A549 (cell line): ENCODE measurements around the gene SGO1. TPM values are rescaled to one million over a fixed set of nuclear protein-coding genes. Genes with fewer than 3 reads are reported as not detected.

Source experiments
- ATAC-seq, 2 experiments: fragments of 200-7000 bp in 1 of 2; fragments of >200 bp in 1 of 2; cut with Nextera tagmentation in 1 of 2; cut with Tn5 transposase in 1 of 2; 3 replicates each; pipeline versions ENCODE4 v1.8.0 to v1.9.1; 2018 to 2020; ENCODE audit warnings: mild to moderate bottlenecking in 1 of 2, moderate library complexity in 1 of 2
- CTCF ChIA-PET: fragments of 300-600 bp; sonication (Branson Sonifier 250); formaldehyde crosslinking; extraction: SDS; loops from one replicate; lab custom pipeline; 2021; ENCODE audit warnings: antibody characterized with exemption, inconsistent platforms; lab: Yijun Ruan, JAX
- POLR2A ChIA-PET: fragments of 350-600 bp; formaldehyde crosslinking; extraction: SDS; loops from one replicate; lab custom pipeline; 2021; ENCODE audit warnings: antibody characterized with exemption, inconsistent platforms; lab: Yijun Ruan, JAX
- DNase-seq, 2 experiments: peaks; one replicate each; pipeline versions ENCODE4 v3.0.0 to v3.0.0-alpha.2; 2011 to 2016; ENCODE audit warnings: low read depth in 1 of 2, low spot score in 1 of 2
- FAIRE-seq: peaks from 2 replicates; lab custom pipeline; 2011; peaks lifted over from hg19 to GRCh38; lab: Jason Lieb, UNC
- H3K27ac ChIP-seq, 2 experiments: fragments of >200 bp; sonication (Bioruptor Twin); formaldehyde crosslinking; 3 replicates each; pipeline ENCODE4 v1.5.1; 2016 to 2017
- H3K4me1 ChIP-seq: fragments of >200 bp; sonication (Bioruptor Twin); formaldehyde crosslinking; 3 replicates; pipeline ENCODE4 v1.6.1; 2016
- H3K4me2 ChIP-seq: fragments of >200 bp; sonication (Bioruptor Twin); formaldehyde crosslinking; 3 replicates; pipeline ENCODE4 v1.6.1; 2016
- H3K4me3 ChIP-seq: fragments of >200 bp; sonication (Bioruptor Twin); formaldehyde crosslinking; 3 replicates; pipeline ENCODE4 v1.5.1; 2016
- H3K9me3 ChIP-seq: fragments of >200 bp; sonication (Bioruptor Twin); formaldehyde crosslinking; 3 replicates; pipeline ENCODE4 v1.6.1; 2016
- BHLHE40 ChIP-seq: IDR thresholded peaks from 2 replicates; pipeline ENCODE4 v1.6.1; 2012; ENCODE audit warnings: low read depth, low read length, inconsistent platforms
- E2F6 ChIP-seq: IDR thresholded peaks from 2 replicates; pipeline ENCODE4 v1.6.1; 2012; ENCODE audit warnings: low read depth, borderline replicate concordance
- EHMT2 ChIP-seq: fragments of 200-600 bp; sonication (generic); IDR thresholded peaks from 2 replicates; pipeline ENCODE4 v1.6.1; 2016; ENCODE audit warnings: antibody characterized with exemption, low read depth, mild to moderate bottlenecking, moderate library complexity
- ESRRA ChIP-seq: fragments of 150-350 bp; IDR thresholded peaks from 2 replicates; pipeline ENCODE4 v1.6.1; 2014; ENCODE audit warnings: mild to moderate bottlenecking, low read length, borderline replicate concordance
- FOSL2 ChIP-seq, 2 experiments: fragments of 450-650 bp in 1 of 2; fragments of >200 bp in 1 of 2; sonication (Bioruptor Twin) in 1 of 2; formaldehyde crosslinking; IDR thresholded peaks; 2 replicates each; pipeline versions ENCODE4 v1.5.0 to v1.6.1; 2016 to 2020; ENCODE audit warnings: mild to moderate bottlenecking in 1 of 2, moderate library complexity in 1 of 2
- FOXS1 ChIP-seq: fragments of 250-450 bp; sonication (Bioruptor Pico); IDR thresholded peaks from 2 replicates; pipeline ENCODE4 v1.5.0; 2020; ENCODE audit warnings: mild to moderate bottlenecking, moderate library complexity
- GATA3 ChIP-seq: IDR thresholded peaks from 2 replicates; pipeline ENCODE4 v1.6.1; 2012; ENCODE audit warnings: borderline replicate concordance
- HDAC2 ChIP-seq: fragments of 200-600 bp; sonication (generic); IDR thresholded peaks from 2 replicates; pipeline ENCODE4 v1.6.1; 2016
- HOXB5 ChIP-seq: fragments of 250-450 bp; sonication (Bioruptor Pico); IDR thresholded peaks from 2 replicates; pipeline ENCODE4 v1.5.0; 2020; ENCODE audit warnings: mild to moderate bottlenecking, moderate library complexity
- JUN ChIP-seq, 2 experiments: fragments of >200 bp; sonication (Bioruptor Twin); formaldehyde crosslinking; IDR thresholded peaks; 2 replicates in 1 of 2; 3 replicates in 1 of 2; pipeline ENCODE4 v1.6.1; 2016 to 2017
- KDM5A ChIP-seq: fragments of 200-600 bp; sonication (generic); IDR thresholded peaks from 2 replicates; pipeline ENCODE4 v1.6.1; 2016; ENCODE audit warnings: antibody characterized with exemption, mild to moderate bottlenecking
- MAX ChIP-seq: IDR thresholded peaks from 2 replicates; pipeline ENCODE4 v1.6.1; 2012
- NPAS2 ChIP-seq: fragments of 250-450 bp; sonication (Bioruptor Pico); IDR thresholded peaks from 2 replicates; pipeline ENCODE4 v1.8.0; 2022; ENCODE audit warnings: mild to moderate bottlenecking, moderate library complexity, borderline replicate concordance
- PHF8 ChIP-seq: fragments of 200-600 bp; sonication (generic); IDR thresholded peaks from 2 replicates; pipeline ENCODE4 v1.6.1; 2016; ENCODE audit warnings: low read depth, mild to moderate bottlenecking, antibody characterized with exemption, moderate library complexity, borderline replicate concordance
- POLR2A ChIP-seq: IDR thresholded peaks from 2 replicates; pipeline ENCODE4 v1.6.1; 2012; ENCODE audit warnings: mild to moderate bottlenecking, low read length
- POLR2AphosphoS2 ChIP-seq: conservative IDR thresholded peaks from 2 replicates; pipeline ENCODE4 v1.6.1; 2012; ENCODE audit warnings: low read length, improper control_type of control experiment, inconsistent platforms
- RFX5 ChIP-seq: fragments of 450-650 bp; IDR thresholded peaks from 2 replicates; pipeline ENCODE4 v1.7.1; 2014; ENCODE audit warnings: antibody characterized with exemption, mild to moderate bottlenecking, moderate library complexity
- RNF2 ChIP-seq: fragments of 200-600 bp; sonication (generic); IDR thresholded peaks from 2 replicates; pipeline ENCODE4 v1.6.1; 2016; ENCODE audit warnings: low read depth, mild to moderate bottlenecking, antibody characterized with exemption, moderate library complexity, borderline replicate concordance
- TP53 ChIP-seq: fragments of 250-450 bp; sonication (Bioruptor Pico); IDR thresholded peaks from 2 replicates; pipeline ENCODE4 v1.5.0; 2021; ENCODE audit warnings: mild to moderate bottlenecking, moderate library complexity
- USF2 ChIP-seq: fragments of 450-650 bp; IDR thresholded peaks from 2 replicates; pipeline ENCODE4 v1.6.1; 2014; ENCODE audit warnings: antibody characterized with exemption
- ZSCAN20 ChIP-seq: fragments of 250-450 bp; sonication (Bioruptor Pico); IDR thresholded peaks from 2 replicates; pipeline ENCODE4 v1.8.0; 2022; ENCODE audit warnings: mild to moderate bottlenecking, moderate library complexity
- WGBS: methylation state at CpG from one replicate; pipeline ENCODE4 v1.1.6; 2017; ENCODE audit errors: missing lambda C conversion rate; 5-methylcytosine and 5-hydroxymethylcytosine counted together
- polyA minus RNA-seq: library from RNA; depleted of rRNA, polyadenylated mRNA; stranded (reverse); fragments of >200 nt; gene quantifications from 2 replicates; pipeline ENCODE4 v1.2.3, GENCODE V29; 2011; rRNA and poly(A)+ RNA removed
- polyA plus RNA-seq, 4 experiments: library from polyadenylated mRNA; depleted of rRNA in 3 of 4; stranded (reverse); fragments of >200 nt; fragmentation: RNase III in 1 of 4; extraction: RNeasy Plus Mini Kit Qiagen cat#74134 plus additional on column Dnase treatment in 1 of 4; gene quantifications; 2 replicates in 3 of 4; 3 replicates in 1 of 4; pipeline ENCODE4 v1.2.3, GENCODE V29; 2011 to 2017
- TF ChIP-seq, protein P1 (sequence below): fragments of 250-450 bp; sonication (Bioruptor Pico); IDR thresholded peaks from 2 replicates; pipeline ENCODE4 v1.5.0; 2020; ENCODE audit warnings: low read depth, mild to moderate bottlenecking, moderate library complexity
- TF ChIP-seq, protein P2 (sequence below): fragments of >200 bp; sonication (Bioruptor Twin); formaldehyde crosslinking; IDR thresholded peaks from 3 replicates; pipeline ENCODE4 v1.6.1; 2016

The SGO1 gene
- polyA plus RNA-seq (2011; rRNA removed) = 16.0 and 25.2 TPM in 2 replicates
- polyA plus RNA-seq (2012; cell fraction: cytosol; rRNA removed) = 6.8 and 6.9 TPM in 2 replicates
- polyA plus RNA-seq (2012; cell fraction: nucleus; rRNA removed) = 1.6 and 2.8 TPM in 2 replicates
- 15.8 to 17.4 TPM (median 17.1 TPM) in 3 replicates for polyA plus RNA-seq (2017; fragmentation: RNase III; extraction: RNeasy Plus Mini Kit Qiagen cat#74134 plus additional on column Dnase treatment)
- polyA minus RNA-seq = 5.0 and 5.8 TPM in 2 replicates

- no peaks in the 10 kb centered on the region for H3K9me3 ChIP-seq
- peak; percentile 96 to 98 for ATAC-seq
- peak within 1 kb of the TSS; percentile 82 for H3K4me2 ChIP-seq
- under 1% methylated on average over 50 of the region's 65 CpGs for WGBS
- peak within 1 kb of the TSS; percentile 67 for H3K4me3 ChIP-seq
- DNase-seq = peak; percentile 94 to 98
- ChIA-PET POLR2A (interaction anchor here (0.9 to 1.5 kb wide), 2 partner anchors 10 to 129 kb away, joined by 3 read pairs; no protein-coding TSS in a partner anchor), CTCF (interaction anchor here (0.5 to 1.3 kb wide), 3 partner anchors 41 to 170 kb away, joined by 4 to 5 read pairs (median 4); no protein-coding TSS in a partner anchor)
- no peak for FAIRE-seq
- peaks cover 16% of the 10 kb centered on the region; the same call in 2 of the 3 replicates for H3K4me1 ChIP-seq
- TF ChIP-seq TP53 (CRISPR knock-in tag) = no peak
- TF ChIP-seq MAX = peak; percentile 90
- peak; percentile 49; the same call in 1 of the 2 replicates for TF ChIP-seq RFX5
- TF ChIP-seq E2F6 = peak; percentile 69
- TF ChIP-seq NPAS2 = peak; percentile 87
- TF ChIP-seq ESRRA = no peak
- TF ChIP-seq, protein P1, sequence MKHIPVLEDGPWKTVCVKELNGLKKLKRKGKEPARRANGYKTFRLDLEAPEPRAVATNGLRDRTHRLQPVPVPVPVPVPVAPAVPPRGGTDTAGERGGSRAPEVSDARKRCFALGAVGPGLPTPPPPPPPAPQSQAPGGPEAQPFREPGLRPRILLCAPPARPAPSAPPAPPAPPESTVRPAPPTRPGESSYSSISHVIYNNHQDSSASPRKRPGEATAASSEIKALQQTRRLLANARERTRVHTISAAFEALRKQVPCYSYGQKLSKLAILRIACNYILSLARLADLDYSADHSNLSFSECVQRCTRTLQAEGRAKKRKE = no peak
- TF ChIP-seq RNF2 = no peak
- peak; percentile 53 to 83; a peak in 4 of 5 replicates for TF ChIP-seq JUN (IDR thresholded peaks at IDR 0.05)
- peak; percentile 94; the same call in 1 of the 2 replicates for TF ChIP-seq HDAC2
- TF ChIP-seq USF2 = peak; percentile 100
- TF ChIP-seq POLR2A = peak; percentile 73
- no peak for TF ChIP-seq HOXB5 (CRISPR knock-in tag)
- no peak for TF ChIP-seq POLR2AphosphoS2
- no peak for TF ChIP-seq EHMT2
- peak; percentile 86 for TF ChIP-seq KDM5A
- TF ChIP-seq PHF8 = peak; percentile 86
- TF ChIP-seq GATA3 = 0 out of 2 replicates have a peak, but pooled peaks have one; percentile 27
- TF ChIP-seq ZSCAN20 (CRISPR knock-in tag) = no peak
- no peak for TF ChIP-seq FOXS1 (CRISPR knock-in tag)
- TF ChIP-seq, protein P2, sequence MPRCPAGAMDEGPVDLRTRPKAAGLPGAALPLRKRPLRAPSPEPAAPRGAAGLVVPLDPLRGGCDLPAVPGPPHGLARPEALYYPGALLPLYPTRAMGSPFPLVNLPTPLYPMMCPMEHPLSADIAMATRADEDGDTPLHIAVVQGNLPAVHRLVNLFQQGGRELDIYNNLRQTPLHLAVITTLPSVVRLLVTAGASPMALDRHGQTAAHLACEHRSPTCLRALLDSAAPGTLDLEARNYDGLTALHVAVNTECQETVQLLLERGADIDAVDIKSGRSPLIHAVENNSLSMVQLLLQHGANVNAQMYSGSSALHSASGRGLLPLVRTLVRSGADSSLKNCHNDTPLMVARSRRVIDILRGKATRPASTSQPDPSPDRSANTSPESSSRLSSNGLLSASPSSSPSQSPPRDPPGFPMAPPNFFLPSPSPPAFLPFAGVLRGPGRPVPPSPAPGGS = peak; percentile 85; the same call in 2 of the 3 replicates
- peak; percentile 33; the same call in 1 of the 2 replicates for TF ChIP-seq BHLHE40
- no peak for TF ChIP-seq FOSL2 (IDR thresholded peaks at IDR 0.05)
- peak; percentile 45; the same call in 1 of the 2 replicates for TF ChIP-seq FOSL2 (CRISPR knock-in tag; IDR thresholded peaks at IDR 0.05)
- H3K27ac ChIP-seq = peak within 1 kb of the TSS; percentile 81 to 91
These were observed at the start of gene SGO1 for GRCh38 chr3:20185679-20186599. Gene SGO1 (minus strand): TSS chr3:20186206. CDS start chr3:20184027, 2,179 bp downstream.
